SK-N-SH (cell line): ENCODE results near the gene KLF7. TPM values are rescaled to one million over a fixed set of nuclear protein-coding genes. Genes with fewer than 3 reads are reported as not detected.

Experiments used
- CTCF ChIA-PET: fragments of 300-600, 350-600 bp; formaldehyde crosslinking; extraction: SDS; loops from one replicate; lab custom pipeline; 2021; lab: Yijun Ruan, JAX
- POLR2A ChIA-PET: fragments of 350-600 bp; sonication (Branson Sonifier 250); formaldehyde crosslinking; extraction: SDS; loops from one replicate; lab custom pipeline; 2020; ENCODE audit warnings: antibody characterized with exemption, inconsistent platforms; lab: Yijun Ruan, JAX
- DNase-seq: peaks from one replicate; pipeline ENCODE4 v3.0.0; 2012
- H2AFZ ChIP-seq: fragments of 200-600 bp; sonication (generic); 2 replicates; pipeline ENCODE4 v1.8.1; 2016; ENCODE audit warnings: antibody characterized with exemption, mild to moderate bottlenecking, low read depth
- H3F3A ChIP-seq: fragments of 200-600 bp; sonication (generic); replicated peaks from 2 replicates; pipeline ENCODE3; 2016; ENCODE audit warnings: antibody characterized with exemption, mild to moderate bottlenecking; ENCODE audit not compliant: insufficient read depth
- H3K27ac ChIP-seq, 2 experiments: fragments of 200-500 bp in 1 of 2; fragments of 200-600 bp in 1 of 2; sonication (Bioruptor generic) in 1 of 2; sonication (generic), shearing (Covaris generic) in 1 of 2; 2 replicates each; pipeline versions ENCODE4 v1.5.1 to v1.6.1; 2014 to 2016; ENCODE audit warnings: low read depth in 2 of 2, inconsistent platforms in 1 of 2, low read length in 1 of 2, mild to moderate bottlenecking in 1 of 2, mixed read lengths in 1 of 2
- H3K27me3 ChIP-seq: fragments of 200-600 bp; sonication (generic), shearing (Covaris generic); 2 replicates; pipeline ENCODE4 v1.6.1; 2016; ENCODE audit warnings: mixed run types; ENCODE audit not compliant: insufficient read depth
- H3K36me3 ChIP-seq, 2 experiments: fragments of 200-500 bp in 1 of 2; fragments of 200-600 bp in 1 of 2; sonication (Bioruptor generic) in 1 of 2; sonication (generic) in 1 of 2; replicated peaks in 1 of 2; 2 replicates each; pipeline versions ENCODE3 to v1.5.1; 2014 to 2016; ENCODE audit warnings: low read length in 1 of 2, mild to moderate bottlenecking in 1 of 2; ENCODE audit not compliant: insufficient read depth in 2 of 2, control insufficient read depth in 1 of 2
- H3K4me1 ChIP-seq, 2 experiments: fragments of 200-500 bp in 1 of 2; fragments of 200-600 bp in 1 of 2; sonication (Bioruptor generic) in 1 of 2; sonication (generic), shearing (Covaris generic) in 1 of 2; 2 replicates each; pipeline versions ENCODE4 v1.5.1 to v1.6.1; 2014 to 2016; ENCODE audit warnings: low read depth in 1 of 2, low read length in 1 of 2, mixed run types in 1 of 2; ENCODE audit not compliant: insufficient read depth in 2 of 2, control insufficient read depth in 1 of 2
- H3K4me2 ChIP-seq: fragments of 200-600 bp; sonication (generic), shearing (Covaris generic); 2 replicates; pipeline ENCODE4 v1.6.1; 2017; ENCODE audit warnings: mixed run types
- H3K4me3 ChIP-seq, 2 experiments: fragments of 200-500 bp in 1 of 2; fragments of 200-600 bp in 1 of 2; sonication (Bioruptor generic) in 1 of 2; sonication (generic), shearing (Covaris generic) in 1 of 2; 2 replicates each; pipeline versions ENCODE4 v1.5.1 to v1.8.1; 2014 to 2016; ENCODE audit warnings: low read depth in 2 of 2, inconsistent platforms in 1 of 2, low read length in 1 of 2, mild to moderate bottlenecking in 1 of 2, mixed read lengths in 1 of 2, moderate library complexity in 1 of 2
- H3K79me2 ChIP-seq: fragments of 200-600 bp; sonication (generic); 2 replicates; pipeline ENCODE4 v1.8.1; 2017; ENCODE audit warnings: mild to moderate bottlenecking; ENCODE audit not compliant: insufficient read depth
- H3K9ac ChIP-seq: fragments of 200-600 bp; sonication (generic); 2 replicates; pipeline ENCODE4 v1.6.1; 2017; ENCODE audit warnings: mixed run types
- H3K9me2 ChIP-seq: fragments of 200-600 bp; sonication (generic); 2 replicates; pipeline ENCODE4 v1.6.1; 2017; ENCODE audit warnings: mixed run types
- H3K9me3 ChIP-seq: fragments of 200-600 bp; sonication (generic); 2 replicates; pipeline ENCODE4 v1.6.1; 2017; ENCODE audit warnings: mixed run types, mild to moderate bottlenecking, moderate library complexity
- H4K20me1 ChIP-seq: fragments of 200-600 bp; sonication (generic); 2 replicates; pipeline ENCODE4 v1.6.1; 2017; ENCODE audit warnings: mild to moderate bottlenecking, mixed run types; ENCODE audit not compliant: insufficient read depth
- CHD2 ChIP-seq: fragments of 150-350 bp; IDR thresholded peaks from 2 replicates; pipeline ENCODE4 v1.6.1; 2018; ENCODE audit warnings: low read length; ENCODE audit not compliant: partially characterized antibody
- FOSL2 ChIP-seq: IDR thresholded peaks from 2 replicates; pipeline ENCODE4 v1.4.0; 2012; ENCODE audit warnings: low read depth, mild to moderate bottlenecking, moderate library complexity, borderline replicate concordance
- FOXJ3 ChIP-seq: sonication (generic); formaldehyde crosslinking; IDR thresholded peaks from 2 replicates; pipeline ENCODE4 v1.5.1; 2020; ENCODE audit warnings: mild to moderate bottlenecking, missing genetic modification reagents
- GABPA ChIP-seq: IDR thresholded peaks from 2 replicates; pipeline ENCODE4 v1.4.0; 2012; ENCODE audit warnings: low read depth, mild to moderate bottlenecking
- GATA2 ChIP-seq: sonication (generic); formaldehyde crosslinking; IDR thresholded peaks from 2 replicates; pipeline ENCODE4 v1.5.0; 2020; ENCODE audit warnings: mild to moderate bottlenecking, missing genetic modification reagents
- MEF2A ChIP-seq: IDR thresholded peaks from 2 replicates; pipeline ENCODE4 v1.4.0; 2012; ENCODE audit warnings: low read depth, borderline replicate concordance
- MXI1 ChIP-seq: IDR thresholded peaks from 2 replicates; pipeline ENCODE4 v1.6.1; 2012; ENCODE audit warnings: mild to moderate bottlenecking, low read depth, low read length, improper control_type of control experiment
- RCOR1 ChIP-seq: fragments of 150-350 bp; IDR thresholded peaks from 2 replicates; pipeline ENCODE4 v1.6.1; 2017; ENCODE audit warnings: antibody characterized with exemption, low read length
- REST ChIP-seq: IDR thresholded peaks from 2 replicates; pipeline ENCODE4 v1.6.1; 2012; ENCODE audit warnings: mild to moderate bottlenecking, low read depth, low read length, moderate library complexity
- RXRA ChIP-seq: IDR thresholded peaks from 2 replicates; pipeline ENCODE4 v1.4.0; 2012; ENCODE audit warnings: low read depth, mild to moderate bottlenecking, borderline replicate concordance
- TAF1 ChIP-seq: IDR thresholded peaks from 2 replicates; pipeline ENCODE4 v1.6.1; 2012; ENCODE audit warnings: low read depth, mild to moderate bottlenecking, low read length, moderate library complexity, borderline replicate concordance
- TEAD4 ChIP-seq: IDR thresholded peaks from 2 replicates; pipeline ENCODE4 v1.4.0; 2012; ENCODE audit warnings: mild to moderate bottlenecking, borderline replicate concordance; ENCODE audit not compliant: insufficient read depth
- USF2 ChIP-seq: fragments of 150-350 bp; IDR thresholded peaks from 2 replicates; pipeline ENCODE4 v1.6.1; 2017; ENCODE audit warnings: antibody characterized with exemption, low read length, low read depth, borderline replicate concordance
- ZBTB33 ChIP-seq: IDR thresholded peaks from 2 replicates; pipeline ENCODE4 v1.4.0; 2012; ENCODE audit warnings: low read depth, borderline replicate concordance
- WGBS: methylation state at CpG from one replicate; pipeline ENCODE4 v1.1.6; 2017; ENCODE audit warnings: low lambda C conversion rate; 5-methylcytosine and 5-hydroxymethylcytosine counted together
- polyA plus RNA-seq, 3 experiments: library from polyadenylated mRNA; depleted of rRNA; stranded (reverse); fragments of >200 nt; gene quantifications; 2 replicates each; pipeline ENCODE4 v1.2.3, GENCODE V29; 2012
- TF ChIP-seq, protein P1 (sequence below): fragments of 150-350 bp; IDR thresholded peaks from 2 replicates; pipeline ENCODE4 v1.6.1; 2016; ENCODE audit warnings: mild to moderate bottlenecking, low read depth, low read length

The KLF7 gene
- polyA plus RNA-seq, 1 of the 3 experiments (the other 2 are of a cell fraction): 7.5 TPM

- Histone ChIP-seq H3K9me3 (no peaks in the 10 kb centered on the region), H3K9me2 (no peaks in the 10 kb centered on the region), H4K20me1 (peaks cover 100% of the 10 kb centered on the region), H3K27ac (peak overlapping the region in 1 of 2 experiments; percentile 47; a peak in 1 of 4 replicates), H3K79me2 (peaks cover 100% of the 10 kb centered on the region), H3K36me3 (peaks cover 0 to 22% of the 10 kb centered on the region in 2 experiments), H3K4me1 (peaks cover 48 to 72% of the 10 kb centered on the region in 2 experiments), H3K9ac (no peak overlapping the region), H3K4me2 (peak overlapping the region; percentile 10), H3K27me3 (no peaks in the 10 kb centered on the region), H2AFZ (no peak overlapping the region), H3F3A (peaks cover 11% of the 10 kb centered on the region), H3K4me3 (no peak overlapping the region)
- CTCF ChIA-PET: interaction anchor here (0.5 to 1.9 kb wide), 9 partner anchors 14 to 356 kb away, joined by 3 to 5 read pairs (median 3); no protein-coding TSS in a partner anchor
- no peak for DNase-seq
- no peak for TF ChIP-seq TEAD4
- TF ChIP-seq RCOR1: no peak
- TF ChIP-seq MXI1: no peak
- no peak for TF ChIP-seq USF2
- no peak for TF ChIP-seq GATA2
- TF ChIP-seq RXRA: peak; percentile 35; the same call in 1 of the 2 replicates
- POLR2A ChIA-PET: interaction anchor here (0.7 to 1.0 kb wide), 2 partner anchors 12 to 32 kb away, joined by 3 read pairs; no protein-coding TSS in a partner anchor
- 94% methylated on average over 5 of the region's 5 CpGs for WGBS
These were observed 9.1 kb downstream of the KLF7 start for GRCh38 chr2:207156451-207157161.

DNA sequence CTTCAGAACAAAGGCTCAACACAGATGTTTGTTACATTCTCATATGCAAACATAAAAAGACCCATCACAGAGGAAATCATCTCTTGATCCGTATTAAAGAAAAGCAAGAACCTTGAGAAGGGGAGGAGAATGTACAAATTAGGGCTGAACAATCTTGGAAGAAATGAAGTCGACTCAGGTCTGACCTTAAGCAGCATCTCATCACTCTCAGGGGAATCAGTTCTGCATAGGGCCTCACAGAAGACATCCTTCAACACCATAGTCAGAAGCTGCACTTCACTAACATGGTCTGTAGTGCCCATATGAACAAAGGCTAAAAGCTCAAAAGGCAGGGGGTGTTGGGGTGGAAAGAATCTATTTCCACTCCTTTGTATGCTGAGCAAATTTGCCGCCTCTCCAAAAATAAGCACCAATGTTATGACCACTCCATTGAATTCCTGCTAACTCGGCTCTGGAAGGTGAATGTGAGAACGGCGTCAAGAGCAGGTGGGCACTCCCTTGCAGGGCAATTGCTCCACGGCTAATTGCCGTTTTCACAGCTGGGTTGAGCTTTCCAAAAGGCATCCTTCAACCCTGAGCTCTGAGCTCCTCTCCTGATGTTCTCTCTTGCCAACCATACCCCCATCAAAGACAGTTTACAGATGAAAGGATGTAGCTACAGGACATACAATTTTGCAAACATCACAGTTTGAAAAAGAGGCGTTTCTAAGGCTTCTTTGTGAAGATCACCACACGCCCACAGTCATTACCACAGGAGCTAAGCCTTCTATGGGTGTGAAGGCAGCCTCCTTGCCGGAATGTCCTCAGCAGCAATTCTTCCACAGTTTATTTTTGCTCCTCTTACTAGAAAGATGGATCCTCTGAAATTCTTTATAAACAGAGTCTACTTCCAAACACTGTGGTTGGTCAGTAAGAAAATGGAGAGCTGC lies 10.0 kb downstream of the KLF7 start:
- peaks cover 0 to 22% of the 10 kb centered on the region in 2 experiments for H3K36me3 ChIP-seq
- peak overlapping the region in 1 of 2 experiments; percentile 47; a peak in 2 of 4 replicates for H3K27ac ChIP-seq
- H4K20me1 ChIP-seq: peaks cover 99% of the 10 kb centered on the region
- no peak for DNase-seq
- ChIA-PET POLR2A (interaction anchor here (0.6 to 1.0 kb wide), 3 partner anchors 10 to 174 kb away, joined by 3 read pairs; partner anchors contain the start of gene KLF7), CTCF (interaction anchor here (0.5 to 1.9 kb wide), 7 partner anchors 14 to 355 kb away, joined by 3 to 5 read pairs (median 3); no protein-coding TSS in a partner anchor)
- no peak overlapping the region for H3K9ac ChIP-seq
- H2AFZ ChIP-seq: no peak overlapping the region
- H3K9me2 ChIP-seq: no peaks in the 10 kb centered on the region
- H3K4me1 ChIP-seq: peaks cover 45 to 71% of the 10 kb centered on the region in 2 experiments
- peaks cover 100% of the 10 kb centered on the region for H3K79me2 ChIP-seq
- peak overlapping the region; percentile 10 for H3K4me2 ChIP-seq
- H3K4me3 ChIP-seq: no peak overlapping the region
- H3F3A ChIP-seq: peaks cover 11% of the 10 kb centered on the region
- no peaks in the 10 kb centered on the region for H3K9me3 ChIP-seq
- WGBS: 79% methylated on average over 11 of the region's 11 CpGs
- no peaks in the 10 kb centered on the region for H3K27me3 ChIP-seq
- TF ChIP-seq MEF2A (no peak), FOSL2 (no peak), REST (no peak), FOXJ3 (CRISPR knock-in tag) (no peak), MXI1 (no peak), GABPA (no peak), CHD2 (no peak), ZBTB33 (no peak), TAF1 (no peak)
- TF ChIP-seq, protein P1, sequence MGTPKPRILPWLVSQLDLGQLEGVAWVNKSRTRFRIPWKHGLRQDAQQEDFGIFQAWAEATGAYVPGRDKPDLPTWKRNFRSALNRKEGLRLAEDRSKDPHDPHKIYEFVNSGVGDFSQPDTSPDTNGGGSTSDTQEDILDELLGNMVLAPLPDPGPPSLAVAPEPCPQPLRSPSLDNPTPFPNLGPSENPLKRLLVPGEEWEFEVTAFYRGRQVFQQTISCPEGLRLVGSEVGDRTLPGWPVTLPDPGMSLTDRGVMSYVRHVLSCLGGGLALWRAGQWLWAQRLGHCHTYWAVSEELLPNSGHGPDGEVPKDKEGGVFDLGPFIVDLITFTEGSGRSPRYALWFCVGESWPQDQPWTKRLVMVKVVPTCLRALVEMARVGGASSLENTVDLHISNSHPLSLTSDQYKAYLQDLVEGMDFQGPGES: no peak
